Natural killer cell (primary cell): ENCODE measurements around the gene ANKRD28. TPM values are rescaled to one million over a fixed set of nuclear protein-coding genes. Genes with fewer than 3 reads are reported as not detected.
"Not testable (repeated sequence)": the region's sequence is repeated elsewhere in the genome, so short reads cannot be mapped to it uniquely, and the experiment has no call there.

Experiments used
- ATAC-seq, 3 donors: fragments of 150-1000 bp in 2 of 3; fragments of 200-7000 bp in 1 of 3; cut with Tn5 transposase; 1 replicate in 1 of 3; 2 replicates in 2 of 3; pipeline ENCODE4 v1.10.0; 2021; ENCODE audit warnings: mild to moderate bottlenecking in 2 of 3, moderate library complexity in 2 of 3
- DNase-seq, 2 donors: peaks; one replicate each; pipeline versions ENCODE4 v3.0.0 to v3.0.0-alpha.2; 2013 to 2021; ENCODE audit warnings: mixed read lengths in 1 of 2
- H3K27ac ChIP-seq: one replicate; pipeline ENCODE4 v1.5.1; 2013; ENCODE audit warnings: mild to moderate bottlenecking, low read length
- H3K27me3 ChIP-seq: one replicate; pipeline ENCODE4 v1.6.1; 2013; ENCODE audit warnings: low read length; ENCODE audit not compliant: control insufficient read depth, insufficient read depth
- H3K36me3 ChIP-seq: one replicate; pipeline ENCODE4 v1.6.1; 2013; ENCODE audit warnings: low read length; ENCODE audit not compliant: control insufficient read depth, insufficient read depth
- H3K4me1 ChIP-seq: one replicate; pipeline ENCODE4 v1.6.1; 2013; ENCODE audit warnings: low read length; ENCODE audit not compliant: control insufficient read depth, insufficient read depth
- H3K4me3 ChIP-seq: one replicate; pipeline ENCODE4 v1.5.1; 2013; ENCODE audit warnings: low read length
- H3K9me3 ChIP-seq: one replicate; pipeline ENCODE4 v1.6.1; 2013; ENCODE audit warnings: low read length; ENCODE audit not compliant: control insufficient read depth, insufficient read depth
- H3K27ac Mint-ChIP-seq, 2 donors: one replicate each; pipeline ENCODE4 v1.8.0; 2022; ENCODE audit warnings: mild to moderate bottlenecking in 2 of 2, mixed read lengths in 2 of 2, moderate library complexity in 1 of 2
- H3K27me3 Mint-ChIP-seq, 2 donors: one replicate each; pipeline ENCODE4 v1.8.0; 2022; ENCODE audit warnings: low read depth in 2 of 2, mixed read lengths in 2 of 2
- H3K36me3 Mint-ChIP-seq: one replicate; pipeline ENCODE4 v1.8.0; 2022; ENCODE audit warnings: mixed read lengths
- H3K4me1 Mint-ChIP-seq, 2 donors: one replicate each; pipeline ENCODE4 v1.8.0; 2022; ENCODE audit warnings: mixed read lengths in 2 of 2
- H3K4me3 Mint-ChIP-seq: one replicate; pipeline ENCODE4 v1.8.0; 2022; ENCODE audit warnings: mild to moderate bottlenecking, moderate library complexity, mixed read lengths
- H3K9me3 Mint-ChIP-seq, 2 donors: one replicate each; pipeline ENCODE4 v1.8.0; 2022; ENCODE audit warnings: mixed read lengths in 2 of 2
- CTCF ChIP-seq: fragments of 200-600 bp; IDR thresholded peaks from one replicate; pipeline ENCODE4 v1.8.0; 2022; ENCODE audit warnings: antibody characterized with exemption
- WGBS: methylation state at CpG from one replicate; pipeline ENCODE4 v1.1.7; 2013; ENCODE audit warnings: missing lambda C conversion rate; ENCODE audit not compliant: insufficient coverage; 5-methylcytosine and 5-hydroxymethylcytosine counted together
- intact Hi-C: fragments of 100-400 bp; cut with micrococcal nuclease; formaldehyde crosslinking; loops from one replicate; pipeline ENCODE4 v1.14.2; 2022
- total RNA-seq, 4 donors: library from RNA; stranded (reverse); fragments of 120-200 nt in 1 of 4; gene quantifications; one replicate each; pipeline versions ENCODE4 v1.2.3 to v1.2.4, GENCODE V29; 2013 to 2022

ANKRD28 gene
- total RNA-seq, 3 donors from 2014 or later (not counting 1 experiment from before 2014, with no cell fraction given) = 58.0 to 99.7 (median 91.7) TPM

GRCh38 chr3:15628967-15629366, 168.8 kb downstream of the ANKRD28 start:
- peaks cover 28 to 31% of the 10 kb centered on the region in 2 donors for H3K4me1 Mint-ChIP-seq

GRCh38 chr3:15623535-15624440, 174.0 kb downstream of the ANKRD28 start:
- Histone ChIP-seq H3K27ac (peak overlapping the region; percentile 61), H3K4me3 (no peak overlapping the region), H3K27me3 (no peaks in the 10 kb centered on the region), H3K4me1 (peaks cover 9% of the 10 kb centered on the region), H3K36me3 (no peaks in the 10 kb centered on the region), H3K9me3 (peaks cover 14% of the 10 kb centered on the region)
- Mint-ChIP-seq H3K4me3 (peak overlapping the region; percentile 74), H3K4me1 (peaks cover 13 to 18% of the 10 kb centered on the region in 2 donors), H3K27ac (peak overlapping the region; percentile 4 to 72), H3K36me3 (peaks cover 31% of the 10 kb centered on the region), H3K9me3 (peaks cover 3 to 9% of the 10 kb centered on the region in 2 donors), H3K27me3 (no peaks in the 10 kb centered on the region)
- WGBS = 63% methylated on average over 4 of the region's 4 CpGs
- ATAC-seq (peak in 2 of 3 donors; percentile 56 to 64), DNase-seq (peak in 1 of 2 donors; percentile 66)
- intact Hi-C loops = no loop called here
- TF ChIP-seq CTCF = no peak

More at GRCh38 chr3:15628967-15629366, 168.8 kb downstream of the ANKRD28 start:
- DNase-seq = no peak
- ATAC-seq = no peak
- no peaks in the 10 kb centered on the region for H3K9me3 ChIP-seq
- Mint-ChIP-seq H3K36me3 (no peaks in the 10 kb centered on the region), H3K27me3 (no peaks in the 10 kb centered on the region), H3K9me3 (no peaks in the 10 kb centered on the region), H3K4me3 (no peak overlapping the region), H3K27ac (no peak overlapping the region)
- H3K36me3 ChIP-seq = no peaks in the 10 kb centered on the region
- H3K27ac ChIP-seq = no peak overlapping the region
- intact Hi-C loops = no loop called here
- peaks cover 12% of the 10 kb centered on the region for H3K4me1 ChIP-seq
- no peaks in the 10 kb centered on the region for H3K27me3 ChIP-seq
- TF ChIP-seq CTCF = no peak
- H3K4me3 ChIP-seq = no peak overlapping the region

GRCh38 chr3:15619659-15620464, 177.9 kb downstream of the ANKRD28 start:
- 96% methylated on average over 7 of the region's 8 CpGs for WGBS
- DNase-seq, H3K9me3 Mint-ChIP-seq, H3K4me1 ChIP-seq, intact Hi-C loops, H3K36me3 ChIP-seq, H3K4me3 ChIP-seq, H3K27ac Mint-ChIP-seq, H3K4me3 Mint-ChIP-seq, H3K27me3 ChIP-seq, H3K27ac ChIP-seq, ATAC-seq, H3K27me3 Mint-ChIP-seq: not testable (repeated sequence)
- Mint-ChIP-seq H3K36me3 (peaks cover 31% of the 10 kb centered on the region), H3K4me1 (peaks cover 13 to 21% of the 10 kb centered on the region in 2 donors)
- peaks cover 14% of the 10 kb centered on the region for H3K9me3 ChIP-seq

Other genes starting within 250 kb of the ANKRD28 start
- 10 to 100 TPM; 36.7 to 39.8 (median 37.3) TPM for gene HACL1, start 196.4 kb downstream of the ANKRD28 start, total RNA-seq
- gene BTD, start 196.2 kb downstream of the ANKRD28 start, total RNA-seq = 10 to 100 TPM; 19.9 to 27.5 (median 23.6) TPM